NCI-H146 treated with DMSO at 0.1 percent for 48 hours (cell line): Measurements from ENCODE around the gene ABTB1.

Experiments used
- DNase-seq: peaks from one replicate; lab custom pipeline; 2025; ENCODE audit not compliant: unreplicated experiment; lab: John Stamatoyannopoulos, UW

Gene ABTB1

GRCh38 chr3:127686512-127686894, 13.8 kb downstream of the ABTB1 start:
- DNase-seq: no peak

GRCh38 chr3:127687228-127687737, 14.5 kb downstream of the ABTB1 start:
- no peak for DNase-seq

- no peak for DNase-seq
Measured at GRCh38 chr3:127688022-127688415, 15.3 kb downstream of the ABTB1 start.

DNA sequence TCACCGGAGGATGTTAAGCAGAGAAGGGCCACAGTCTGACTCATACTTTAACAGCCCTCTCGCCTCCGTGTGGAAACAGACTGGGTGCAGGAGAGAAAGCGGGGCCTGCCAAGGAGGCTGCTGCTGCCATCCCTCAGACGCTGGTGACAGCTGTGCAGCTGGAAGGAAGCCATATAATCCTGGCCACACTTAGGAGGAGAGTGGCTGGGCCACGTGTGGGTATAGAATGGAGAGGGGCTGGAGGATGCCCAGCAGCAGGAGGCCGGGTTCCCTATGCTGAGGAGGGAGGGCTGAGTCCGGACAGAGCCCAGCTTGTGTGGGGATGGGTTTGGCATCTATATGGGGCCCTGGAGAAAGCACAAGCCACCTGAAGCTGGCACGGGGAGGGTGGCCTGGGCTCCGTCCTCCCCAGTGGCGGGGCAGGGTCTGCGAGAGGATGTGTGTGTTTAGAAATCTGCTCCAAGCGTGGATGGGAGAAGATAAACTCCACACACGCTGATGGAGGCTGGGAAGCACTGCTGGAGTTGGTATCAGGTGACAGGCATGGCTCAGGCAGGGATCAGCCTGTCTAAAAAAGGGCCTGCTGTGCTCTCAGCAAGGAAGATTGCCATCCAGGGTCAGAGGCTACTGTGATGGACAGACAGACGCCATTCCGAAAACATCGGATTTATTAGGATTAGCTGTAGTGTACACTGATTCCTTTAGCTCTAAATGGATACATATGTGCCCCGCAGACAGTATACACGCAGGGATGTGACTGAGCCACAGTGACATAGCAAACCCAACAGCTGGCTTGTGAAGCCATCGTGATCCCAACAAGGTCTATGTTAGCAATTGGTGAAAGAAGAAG, 15.9 kb downstream of the ABTB1 start:
- peak; percentile 77 for DNase-seq

- DNase-seq: no peak
Measured at GRCh38 chr3:127689266-127689860, 16.6 kb downstream of the ABTB1 start.

DNA sequence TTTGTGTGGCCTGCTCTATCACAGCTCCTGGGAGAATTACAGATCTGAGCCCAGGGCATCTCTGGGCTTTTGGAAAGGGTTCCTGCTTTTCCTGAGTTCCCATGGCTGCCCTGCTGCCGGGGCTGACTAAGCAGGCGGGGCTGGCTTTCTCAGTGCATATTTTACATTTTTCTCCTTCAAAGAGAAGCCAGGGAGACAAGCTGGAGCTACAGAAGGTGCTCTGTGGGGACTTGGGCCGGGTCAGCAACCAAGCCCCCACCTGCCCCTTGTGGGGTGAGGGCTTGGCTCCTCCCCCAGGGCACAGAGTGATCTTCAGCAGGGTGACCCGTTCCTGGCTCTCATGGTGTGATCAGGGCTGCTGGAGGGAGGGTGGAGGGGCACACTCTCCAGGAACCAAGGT, 17.4 kb downstream of the ABTB1 start:
- DNase-seq: no peak

GRCh38 chr3:127690823-127691452, 18.2 kb downstream of the ABTB1 start:
- no peak for DNase-seq

GRCh38 chr3:127691489-127691888, 18.7 kb downstream of the ABTB1 start:
- DNase-seq: no peak

DNA sequence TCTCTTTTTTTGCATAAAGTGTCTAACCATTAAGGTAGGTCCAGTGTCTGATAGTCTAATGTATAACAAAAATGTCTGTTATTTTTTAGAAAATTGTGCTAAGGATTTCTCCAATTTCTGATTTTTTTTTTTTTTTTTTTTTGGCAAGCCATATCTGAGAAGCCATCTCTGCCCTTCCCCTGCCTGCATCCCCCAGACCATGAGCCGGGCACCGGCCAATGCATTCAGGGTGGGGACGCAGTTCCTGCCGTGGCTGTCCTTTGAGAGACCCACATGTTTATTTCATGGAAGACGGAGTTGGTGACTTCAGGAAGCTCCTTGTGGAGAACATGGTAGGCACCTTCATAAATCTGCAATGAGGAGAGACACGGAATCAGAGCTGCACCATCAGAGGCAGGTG, 19.2 kb downstream of the ABTB1 start:
- no peak for DNase-seq

- DNase-seq: no peak
Measured at GRCh38 chr3:127692501-127693335, 20.0 kb downstream of the ABTB1 start.

GRCh38 chr3:127693336-127693843, 20.6 kb downstream of the ABTB1 start:
- DNase-seq: no peak

DNA sequence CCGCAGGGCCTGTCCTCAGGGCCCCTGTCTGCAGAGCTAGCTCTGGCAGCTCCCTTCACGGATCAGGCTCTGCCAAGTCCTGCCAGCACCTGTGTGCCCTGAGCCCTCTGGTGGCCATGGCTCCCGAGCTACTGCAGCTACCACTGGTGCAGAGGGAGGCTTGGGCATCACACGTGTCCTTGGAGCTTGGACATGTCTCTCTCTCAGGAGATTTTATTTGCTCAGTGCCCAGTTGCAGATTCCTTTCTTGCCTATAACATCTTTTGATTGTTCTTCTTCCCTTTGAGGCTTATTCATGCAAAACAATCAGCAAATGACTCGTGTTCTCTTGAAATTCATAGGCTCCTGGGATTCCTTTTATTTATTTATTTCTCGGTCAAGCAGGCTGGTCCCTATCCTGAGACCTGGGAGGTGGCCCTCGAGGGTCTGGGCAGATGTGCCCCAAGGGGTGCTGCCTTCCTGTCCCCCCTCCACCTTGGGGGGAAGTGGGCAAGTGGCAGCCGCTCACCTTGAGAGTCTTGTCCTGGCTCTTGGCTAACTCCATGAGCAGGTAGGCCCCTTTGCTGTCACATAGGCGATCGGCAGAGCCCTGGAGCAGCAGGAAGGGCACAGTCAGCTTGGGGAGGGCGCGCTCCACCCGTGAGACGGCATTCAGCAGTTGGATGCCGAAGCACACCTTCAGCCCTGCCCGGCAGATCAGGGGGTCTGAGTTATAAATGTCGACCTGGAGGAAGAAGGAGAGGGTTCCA, 21.9 kb downstream of the ABTB1 start:
- peak; percentile 20 for DNase-seq

DNA sequence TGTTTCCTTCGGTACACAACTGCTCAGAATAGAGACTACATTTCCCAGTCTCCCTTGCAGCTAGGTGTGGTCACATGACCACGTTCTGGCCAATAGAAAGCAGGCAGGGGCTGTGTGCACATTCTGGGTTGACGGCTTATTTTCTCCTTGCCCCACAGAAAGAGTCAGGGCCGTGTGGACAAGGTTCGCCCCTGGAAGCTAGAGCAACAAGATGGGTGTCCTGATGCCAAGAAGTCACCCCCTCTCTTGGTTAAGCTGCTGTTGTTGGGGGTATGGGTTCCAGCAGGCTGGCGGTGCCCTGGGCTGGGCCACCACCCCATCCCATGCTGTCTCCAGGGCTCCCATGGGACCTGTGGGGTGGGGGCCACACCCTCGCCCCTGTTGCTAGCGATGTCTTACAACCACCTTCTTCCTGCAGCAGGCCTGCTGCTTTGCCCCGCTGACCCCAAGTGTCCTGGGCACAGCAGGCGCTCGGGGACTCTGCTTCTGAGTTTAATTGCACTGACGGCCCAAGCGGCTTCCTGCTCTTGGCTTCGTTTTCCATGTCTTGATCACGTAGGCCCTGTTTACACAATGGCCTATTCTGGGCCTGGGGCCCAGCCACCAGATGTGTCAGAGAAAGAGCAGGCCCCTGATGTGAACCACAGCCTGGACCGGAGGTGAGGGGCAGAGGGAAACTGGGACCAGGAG, 24.9 kb downstream of the ABTB1 start:
- peak; percentile 67 for DNase-seq

DNA sequence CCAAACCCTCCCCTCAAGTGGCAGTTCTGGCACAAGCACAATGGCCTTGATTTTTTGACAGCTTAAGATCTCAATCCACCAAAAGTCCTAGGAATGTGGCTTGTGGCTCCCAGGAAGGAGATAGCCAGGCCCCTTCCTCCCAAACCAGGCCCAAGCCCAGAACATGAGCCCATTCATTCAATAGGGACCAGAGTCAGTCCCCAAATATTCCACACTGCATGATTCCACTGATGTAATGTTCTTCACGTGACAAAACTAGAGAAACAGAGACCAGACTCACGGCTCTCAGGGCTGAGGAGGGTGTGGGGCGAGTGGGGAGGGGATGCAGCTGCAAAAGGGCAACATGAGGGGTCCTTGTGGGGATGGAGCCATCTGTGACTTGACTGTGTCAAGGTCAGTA, 25.5 kb downstream of the ABTB1 start:
- no peak for DNase-seq

DNA sequence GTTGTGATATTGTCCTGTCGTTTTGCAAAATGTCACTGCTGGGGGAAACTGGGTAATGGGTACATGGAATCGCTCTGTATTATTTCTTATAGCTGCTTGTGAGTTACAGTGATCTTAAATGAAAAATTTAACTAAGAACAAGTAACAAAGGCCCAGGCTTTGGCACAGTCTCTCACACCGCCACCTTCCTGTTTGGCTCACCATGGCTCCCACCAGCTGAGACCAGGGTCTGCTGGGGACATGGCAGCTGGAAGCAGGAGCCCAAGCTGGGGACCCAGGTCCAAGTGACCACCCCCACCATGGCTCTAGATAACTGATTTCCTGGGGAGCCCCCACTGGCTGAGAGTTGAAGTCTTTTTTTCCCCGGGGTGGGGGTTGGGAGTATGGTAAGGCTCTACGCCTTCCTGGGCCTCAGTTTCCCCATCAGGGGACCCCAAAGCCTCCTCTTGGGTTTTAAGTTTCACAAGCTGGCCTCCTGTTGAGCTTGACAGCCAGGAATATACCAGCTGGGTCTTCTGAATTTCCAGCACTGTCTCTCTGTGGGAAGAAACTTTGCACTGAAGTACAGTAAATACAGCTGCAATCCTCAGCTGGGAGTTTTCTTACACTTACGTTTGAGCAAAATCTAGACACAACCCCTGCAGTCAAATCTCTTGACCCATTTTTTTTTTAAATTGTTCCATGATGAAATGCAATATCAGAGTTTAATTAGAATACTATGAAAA, 26.1 kb downstream of the ABTB1 start:
- no peak for DNase-seq

DNA sequence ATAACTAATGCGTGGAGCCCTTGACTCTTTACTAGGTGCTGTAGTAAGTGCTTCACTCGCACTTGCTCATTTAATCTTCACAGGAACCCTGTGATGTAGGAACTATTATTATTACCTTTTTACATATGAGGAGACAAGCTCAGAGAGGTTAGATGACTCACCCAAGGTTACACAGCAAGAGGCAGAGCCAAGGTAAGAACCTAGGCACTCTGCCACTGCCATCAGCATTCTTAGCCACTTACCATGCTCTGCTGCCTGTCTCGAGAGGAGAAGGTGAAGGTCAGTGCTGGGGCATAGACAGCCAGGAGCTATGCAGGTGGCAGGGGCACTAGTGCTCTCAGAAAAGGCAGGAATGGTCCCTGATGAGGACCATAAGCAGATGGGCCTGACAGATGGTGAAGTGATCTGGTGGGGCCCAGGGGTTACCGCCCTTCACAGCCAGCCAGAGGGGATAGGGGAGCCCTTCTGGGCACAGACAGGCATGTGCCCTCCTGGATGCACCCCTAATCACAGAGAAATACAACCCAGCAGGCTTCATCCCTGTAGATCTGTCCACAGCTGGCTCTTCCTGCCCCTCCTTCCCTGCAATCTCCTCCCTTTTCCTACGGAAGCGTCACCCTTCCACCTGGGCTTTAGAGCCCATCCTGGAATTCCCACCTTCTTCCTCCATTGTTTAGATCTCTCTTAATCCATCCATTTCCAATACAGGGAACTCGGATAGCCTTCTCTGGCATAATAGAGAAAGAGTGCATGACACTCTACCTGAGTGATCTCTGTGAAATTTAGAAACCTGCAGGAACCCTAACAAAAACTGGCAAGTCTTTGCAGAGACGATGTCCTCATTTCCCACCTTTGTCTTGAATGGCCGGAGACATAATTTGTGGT, 26.9 kb downstream of the ABTB1 start:
- no peak for DNase-seq

DNA sequence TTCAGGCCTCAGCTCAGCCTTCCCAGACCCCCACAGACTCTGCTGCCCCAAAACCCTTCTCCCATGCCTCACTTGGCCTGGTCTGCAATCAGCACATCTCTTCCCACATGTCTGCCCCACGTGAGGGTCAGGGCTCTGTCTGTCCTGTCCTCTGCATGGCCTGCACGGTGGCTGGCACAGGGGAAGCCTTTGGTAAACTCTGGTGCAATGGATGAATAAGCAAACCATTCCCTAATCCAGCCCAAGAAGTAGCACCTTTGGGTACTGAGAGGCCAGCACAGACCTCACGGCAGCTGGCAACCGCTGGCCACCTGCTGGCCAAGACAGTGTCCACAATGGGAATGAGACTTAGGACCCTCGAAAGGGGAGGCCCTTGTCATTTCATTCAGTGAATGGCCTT, 27.7 kb downstream of the ABTB1 start:
- no peak for DNase-seq

- no peak for DNase-seq
Measured at GRCh38 chr3:127701280-127701911, 28.6 kb downstream of the ABTB1 start.
